ENCODE data around the gene KCNMB1.

Gene KCNMB1

GRCh38 chr5:170375283-170375682 is 13.9 kb downstream of the KCNMB1 start:
- TF ChIP-seq ZNF274 (IDR thresholded peaks at IDR 0.05; ENCODE audit: low read depth, low read length), result no peak
- H3K4me3 ChIP-seq (ENCODE audit: low read length), result no peak overlapping the region

- H3K4me3 ChIP-seq (ENCODE audit: low read length), result no peak overlapping the region
- TF ChIP-seq ZNF274 (IDR thresholded peaks at IDR 0.05; ENCODE audit: low read depth, low read length), result no peak
Measured at GRCh38 chr5:170372971-170373370, 16.2 kb downstream of the KCNMB1 start.

- H3K4me3 ChIP-seq (ENCODE audit: low read length), result no peak overlapping the region
- TF ChIP-seq ZNF274 (IDR thresholded peaks at IDR 0.05; ENCODE audit: low read depth, low read length), result no peak
Measured at GRCh38 chr5:170368586-170368985, 20.6 kb downstream of the KCNMB1 start.

DNA sequence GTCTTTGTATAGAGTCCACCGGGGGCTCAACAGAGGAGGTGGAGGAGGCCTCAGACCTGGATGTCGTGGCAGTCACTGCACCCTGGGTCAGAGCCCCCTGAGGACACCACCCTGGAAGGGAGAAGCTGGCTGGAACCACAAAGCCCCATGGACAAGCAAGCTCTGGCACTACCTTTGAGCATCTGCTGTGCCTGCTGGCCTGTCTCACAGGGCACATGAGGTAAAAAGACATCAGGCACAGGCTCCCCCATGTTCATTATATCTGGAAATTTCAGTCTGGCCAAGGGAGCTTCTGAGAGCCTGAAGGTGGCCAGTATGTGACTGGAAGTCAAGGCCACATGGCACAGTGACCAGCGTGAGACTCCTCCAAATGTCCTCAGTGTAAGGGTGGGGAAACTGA is 22.9 kb downstream of the KCNMB1 start:
- no peak overlapping the region for H3K4me3 ChIP-seq (ENCODE audit: low read length)
- TF ChIP-seq ZNF274 (IDR thresholded peaks at IDR 0.05; ENCODE audit: low read depth, low read length), result no peak

GRCh38 chr5:170365831-170366230 is 23.3 kb downstream of the KCNMB1 start:
- TF ChIP-seq ZNF274 (IDR thresholded peaks at IDR 0.05; ENCODE audit: low read depth, low read length), result no peak

GRCh38 chr5:170365011-170365410 is 24.2 kb downstream of the KCNMB1 start:
- no peak overlapping the region for H3K4me3 ChIP-seq (ENCODE audit: low read length)
- TF ChIP-seq ZNF274 (IDR thresholded peaks at IDR 0.05; ENCODE audit: low read depth, low read length), result no peak

More at GRCh38 chr5:170365831-170366230, 23.3 kb downstream of the KCNMB1 start:
- H3K4me3 ChIP-seq (ENCODE audit: low read length), result no peak overlapping the region

- TF ChIP-seq ZNF274 (IDR thresholded peaks at IDR 0.05; ENCODE audit: low read depth, low read length), result no peak
- no peak overlapping the region for H3K4me3 ChIP-seq (ENCODE audit: low read length)
Measured at GRCh38 chr5:170363671-170364070, 25.5 kb downstream of the KCNMB1 start.

DNA sequence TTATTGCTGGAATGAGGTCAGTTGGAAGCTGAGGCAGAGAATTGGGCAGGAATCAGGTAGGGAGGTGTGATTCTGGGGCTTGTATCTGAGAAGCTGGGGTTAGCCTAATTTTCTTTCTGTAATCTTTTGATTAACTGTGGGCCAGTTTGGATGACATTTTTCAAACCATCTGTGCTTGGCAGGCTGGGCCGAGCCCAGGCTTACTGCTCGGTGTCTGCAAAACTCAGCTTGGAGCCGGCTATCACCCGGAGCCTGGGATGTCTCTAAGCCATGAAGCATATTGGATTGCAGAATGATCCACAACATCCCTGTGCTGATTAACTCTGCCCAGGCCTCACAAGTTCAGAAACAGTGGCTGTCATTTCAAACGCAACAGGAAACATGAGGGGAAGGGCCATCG is 26.5 kb downstream of the KCNMB1 start:
- no peak overlapping the region for H3K4me3 ChIP-seq (ENCODE audit: low read length)
- TF ChIP-seq ZNF274 (IDR thresholded peaks at IDR 0.05; ENCODE audit: low read depth, low read length), result no peak

DNA sequence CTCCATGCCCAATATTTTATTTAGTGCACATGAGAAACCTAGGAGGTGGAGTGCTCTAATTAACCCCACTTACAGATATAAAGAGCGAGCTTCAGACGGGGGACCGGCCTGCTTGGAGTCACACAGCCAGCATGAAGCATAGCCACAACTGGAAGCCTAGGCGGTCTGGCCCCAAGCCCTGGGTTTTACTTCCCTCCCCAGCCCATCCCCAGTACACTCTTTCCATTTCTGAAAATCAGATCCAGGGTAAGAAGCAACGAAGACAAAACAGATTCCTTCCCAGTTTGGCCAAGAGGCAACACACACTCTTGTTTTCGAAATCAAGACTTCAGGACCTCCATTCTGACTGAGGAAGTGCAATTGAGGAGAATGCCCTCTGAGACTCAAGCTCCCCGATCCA is 27.1 kb downstream of the KCNMB1 start:
- TF ChIP-seq ZNF274 (IDR thresholded peaks at IDR 0.05; ENCODE audit: low read depth, low read length), result no peak
- H3K4me3 ChIP-seq (ENCODE audit: low read length), result no peak overlapping the region

GRCh38 chr5:170361616-170362015 is 27.6 kb downstream of the KCNMB1 start:
- H3K4me3 ChIP-seq (ENCODE audit: low read length), result no peak overlapping the region
- TF ChIP-seq ZNF274 (IDR thresholded peaks at IDR 0.05; ENCODE audit: low read depth, low read length), result no peak

GRCh38 chr5:170361116-170361515 is 28.1 kb downstream of the KCNMB1 start:
- no peak overlapping the region for H3K4me3 ChIP-seq (ENCODE audit: low read length)
- TF ChIP-seq ZNF274 (IDR thresholded peaks at IDR 0.05; ENCODE audit: low read depth, low read length), result no peak

- TF ChIP-seq ZNF274 (IDR thresholded peaks at IDR 0.05; ENCODE audit: low read depth, low read length), result no peak
- no peak overlapping the region for H3K4me3 ChIP-seq (ENCODE audit: low read length)
Measured at GRCh38 chr5:170360709-170361108, 28.5 kb downstream of the KCNMB1 start.

- TF ChIP-seq ZNF274 (IDR thresholded peaks at IDR 0.05; ENCODE audit: low read depth, low read length), result no peak
- H3K4me3 ChIP-seq (ENCODE audit: low read length), result no peak overlapping the region
Measured at GRCh38 chr5:170357955-170358444, 31.2 kb downstream of the KCNMB1 start.

DNA sequence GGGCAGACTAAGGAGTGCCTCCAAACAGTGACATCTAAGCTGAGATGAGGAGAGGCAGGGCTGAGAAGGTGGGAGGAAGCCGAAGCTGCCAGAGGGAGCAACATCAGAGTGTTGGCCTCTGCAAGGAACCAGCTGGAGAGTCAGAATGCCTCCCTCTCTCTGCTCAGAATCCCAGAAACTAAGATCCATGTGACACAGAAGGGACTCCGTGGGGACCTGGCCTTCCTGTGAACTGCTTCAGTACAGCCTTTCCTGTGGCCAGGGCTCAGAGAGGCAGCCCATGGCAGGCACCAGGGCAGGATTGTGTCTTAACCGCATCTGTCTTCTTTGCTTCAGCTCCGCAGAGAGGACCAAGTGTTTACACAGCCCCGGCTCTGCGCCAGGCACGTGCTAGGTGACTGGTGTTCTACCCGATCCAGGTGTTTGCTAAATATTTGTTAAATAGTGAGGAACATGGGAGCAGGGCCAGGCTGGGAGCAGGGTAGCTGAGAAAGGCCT is 33.5 kb downstream of the KCNMB1 start:
- H3K4me3 ChIP-seq (ENCODE audit: low read length), result no peak overlapping the region
- TF ChIP-seq ZNF274 (IDR thresholded peaks at IDR 0.05; ENCODE audit: low read depth, low read length), result no peak

GRCh38 chr5:170353961-170354360 is 35.2 kb downstream of the KCNMB1 start:
- H3K4me3 ChIP-seq (ENCODE audit: low read length), result no peak overlapping the region
- no peak for TF ChIP-seq ZNF274 (IDR thresholded peaks at IDR 0.05; ENCODE audit: low read depth, low read length)
